ENCODE data around the gene NTM. TPM values are rescaled to one million over a fixed set of nuclear protein-coding genes. Genes with fewer than 3 reads are reported as not detected.

Gene NTM
- total RNA-seq, 1 donor from 2014 or later: not detected

GRCh38 chr11:131455843-131456704 is 85.7 kb downstream of the NTM start:
- ATAC-seq (ENCODE audit: low read depth) (no peak), DNase-seq (no peak)
- H3K4me3 Mint-ChIP-seq: no peak overlapping the region
- H3K9me3 Mint-ChIP-seq: no peaks in the 10 kb centered on the region
- ChIA-PET POLR2A (no interaction called here), CTCF (no interaction called here)
- no peak overlapping the region for H3K27ac Mint-ChIP-seq
- H3K27me3 Mint-ChIP-seq: no peaks in the 10 kb centered on the region
- no peaks in the 10 kb centered on the region for H3K36me3 Mint-ChIP-seq (ENCODE audit: low read depth)
- H3K4me1 Mint-ChIP-seq: no peaks in the 10 kb centered on the region
- no peak for TF ChIP-seq CTCF (IDR thresholded peaks at IDR 0.05)
- intact Hi-C loops (cut with micrococcal nuclease): no loop called here

GRCh38 chr11:131457163-131457562 is 86.7 kb downstream of the NTM start:
- CTCF ChIA-PET: no interaction called here

GRCh38 chr11:131458421-131458820 is 88.0 kb downstream of the NTM start:
- POLR2A ChIA-PET: no interaction called here
- H3K27me3 Mint-ChIP-seq: no peaks in the 10 kb centered on the region
- no peak overlapping the region for H3K4me3 Mint-ChIP-seq
- TF ChIP-seq CTCF (IDR thresholded peaks at IDR 0.05): no peak
- intact Hi-C loops (cut with micrococcal nuclease): no loop called here
- no peaks in the 10 kb centered on the region for H3K9me3 Mint-ChIP-seq
- no peak for ATAC-seq (ENCODE audit: low read depth)
- DNase-seq: no peak
- no peak overlapping the region for H3K27ac Mint-ChIP-seq
- no peaks in the 10 kb centered on the region for H3K4me1 Mint-ChIP-seq
- H3K36me3 Mint-ChIP-seq (ENCODE audit: low read depth): no peaks in the 10 kb centered on the region
- CTCF ChIA-PET: no interaction called here

More at GRCh38 chr11:131457163-131457562, 86.7 kb downstream of the NTM start:
- no peak for TF ChIP-seq CTCF (IDR thresholded peaks at IDR 0.05)
- Mint-ChIP-seq H3K27me3 (no peaks in the 10 kb centered on the region), H3K9me3 (no peaks in the 10 kb centered on the region), H3K4me1 (no peaks in the 10 kb centered on the region), H3K27ac (no peak overlapping the region), H3K4me3 (no peak overlapping the region), H3K36me3 (ENCODE audit: low read depth) (no peaks in the 10 kb centered on the region)
- intact Hi-C loops (cut with micrococcal nuclease): no loop called here
- POLR2A ChIA-PET: no interaction called here
- ATAC-seq (ENCODE audit: low read depth): no peak
- no peak for DNase-seq

- POLR2A ChIA-PET: no interaction called here
- TF ChIP-seq CTCF (IDR thresholded peaks at IDR 0.05): no peak
- Mint-ChIP-seq H3K4me1 (no peaks in the 10 kb centered on the region), H3K36me3 (ENCODE audit: low read depth) (no peaks in the 10 kb centered on the region), H3K4me3 (no peak overlapping the region), H3K9me3 (no peaks in the 10 kb centered on the region), H3K27me3 (peaks cover 10% of the 10 kb centered on the region), H3K27ac (no peak overlapping the region)
- DNase-seq (no peak), ATAC-seq (ENCODE audit: low read depth) (no peak)
- intact Hi-C loops (cut with micrococcal nuclease): no loop called here
- CTCF ChIA-PET: no interaction called here
Measured at GRCh38 chr11:131460931-131461330, 90.5 kb downstream of the NTM start.

GRCh38 chr11:131462622-131463021 is 92.2 kb downstream of the NTM start:
- POLR2A ChIA-PET: no interaction called here
- H3K27ac Mint-ChIP-seq: no peak overlapping the region
- CTCF ChIA-PET: no interaction called here

More at GRCh38 chr11:131462622-131463021, 92.2 kb downstream of the NTM start:
- H3K4me3 Mint-ChIP-seq: no peak overlapping the region
- H3K9me3 Mint-ChIP-seq: no peaks in the 10 kb centered on the region
- no peak for DNase-seq
- no peaks in the 10 kb centered on the region for H3K4me1 Mint-ChIP-seq
- H3K27me3 Mint-ChIP-seq: peaks cover 12% of the 10 kb centered on the region
- H3K36me3 Mint-ChIP-seq (ENCODE audit: low read depth): no peaks in the 10 kb centered on the region
- no peak for ATAC-seq (ENCODE audit: low read depth)
- no peak for TF ChIP-seq CTCF (IDR thresholded peaks at IDR 0.05)
- intact Hi-C loops (cut with micrococcal nuclease): no loop called here
